Panc1 (cell line): ENCODE measurements around the gene ZNF256.

ENCODE experiments used
- TCF7L2 ChIP-seq: IDR thresholded peaks from 2 replicates; pipeline ENCODE4 v1.6.1; 2011; ENCODE audit warnings: mild to moderate bottlenecking, low read depth, low read length, inconsistent platforms
- TF ChIP-seq, protein P1 (sequence below): fragments of 450-650 bp; IDR thresholded peaks from 2 replicates; pipeline ENCODE4 v1.5.1; 2017; ENCODE audit warnings: mild to moderate bottlenecking
- TF ChIP-seq, protein P2 (sequence below), 2 experiments: IDR thresholded peaks; 2 replicates each; pipeline ENCODE4 v1.6.1; 2011 to 2012; ENCODE audit warnings: low read depth in 2 of 2, control low read depth in 1 of 2, low read length in 1 of 2, mild to moderate bottlenecking in 1 of 2, moderate library complexity in 1 of 2; ENCODE audit not compliant: insufficient read depth in 1 of 2

DNA sequence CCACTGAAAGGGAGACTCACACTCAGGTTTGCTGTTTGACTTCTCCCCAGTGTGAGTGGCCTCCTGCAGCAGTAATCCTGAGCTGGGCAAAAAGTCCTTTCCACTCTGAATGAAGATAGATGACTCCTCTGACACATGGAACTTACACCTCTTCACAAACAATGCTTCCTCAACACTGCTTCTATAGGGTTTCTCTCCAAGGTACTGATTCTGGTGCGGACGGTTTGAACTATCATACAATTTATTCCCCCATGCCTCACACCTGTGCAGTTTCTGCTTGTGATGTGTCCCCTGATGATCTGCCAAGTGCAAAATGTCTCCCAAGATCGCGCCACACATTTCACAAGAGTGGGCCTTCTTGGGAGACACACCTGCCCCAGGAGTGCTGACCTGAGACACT, 19.9 kb downstream of the ZNF256 start:
- TF ChIP-seq, protein P1, sequence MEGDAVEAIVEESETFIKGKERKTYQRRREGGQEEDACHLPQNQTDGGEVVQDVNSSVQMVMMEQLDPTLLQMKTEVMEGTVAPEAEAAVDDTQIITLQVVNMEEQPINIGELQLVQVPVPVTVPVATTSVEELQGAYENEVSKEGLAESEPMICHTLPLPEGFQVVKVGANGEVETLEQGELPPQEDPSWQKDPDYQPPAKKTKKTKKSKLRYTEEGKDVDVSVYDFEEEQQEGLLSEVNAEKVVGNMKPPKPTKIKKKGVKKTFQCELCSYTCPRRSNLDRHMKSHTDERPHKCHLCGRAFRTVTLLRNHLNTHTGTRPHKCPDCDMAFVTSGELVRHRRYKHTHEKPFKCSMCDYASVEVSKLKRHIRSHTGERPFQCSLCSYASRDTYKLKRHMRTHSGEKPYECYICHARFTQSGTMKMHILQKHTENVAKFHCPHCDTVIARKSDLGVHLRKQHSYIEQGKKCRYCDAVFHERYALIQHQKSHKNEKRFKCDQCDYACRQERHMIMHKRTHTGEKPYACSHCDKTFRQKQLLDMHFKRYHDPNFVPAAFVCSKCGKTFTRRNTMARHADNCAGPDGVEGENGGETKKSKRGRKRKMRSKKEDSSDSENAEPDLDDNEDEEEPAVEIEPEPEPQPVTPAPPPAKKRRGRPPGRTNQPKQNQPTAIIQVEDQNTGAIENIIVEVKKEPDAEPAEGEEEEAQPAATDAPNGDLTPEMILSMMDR: no peak
- TF ChIP-seq TCF7L2: no peak
- TF ChIP-seq, protein P2, sequence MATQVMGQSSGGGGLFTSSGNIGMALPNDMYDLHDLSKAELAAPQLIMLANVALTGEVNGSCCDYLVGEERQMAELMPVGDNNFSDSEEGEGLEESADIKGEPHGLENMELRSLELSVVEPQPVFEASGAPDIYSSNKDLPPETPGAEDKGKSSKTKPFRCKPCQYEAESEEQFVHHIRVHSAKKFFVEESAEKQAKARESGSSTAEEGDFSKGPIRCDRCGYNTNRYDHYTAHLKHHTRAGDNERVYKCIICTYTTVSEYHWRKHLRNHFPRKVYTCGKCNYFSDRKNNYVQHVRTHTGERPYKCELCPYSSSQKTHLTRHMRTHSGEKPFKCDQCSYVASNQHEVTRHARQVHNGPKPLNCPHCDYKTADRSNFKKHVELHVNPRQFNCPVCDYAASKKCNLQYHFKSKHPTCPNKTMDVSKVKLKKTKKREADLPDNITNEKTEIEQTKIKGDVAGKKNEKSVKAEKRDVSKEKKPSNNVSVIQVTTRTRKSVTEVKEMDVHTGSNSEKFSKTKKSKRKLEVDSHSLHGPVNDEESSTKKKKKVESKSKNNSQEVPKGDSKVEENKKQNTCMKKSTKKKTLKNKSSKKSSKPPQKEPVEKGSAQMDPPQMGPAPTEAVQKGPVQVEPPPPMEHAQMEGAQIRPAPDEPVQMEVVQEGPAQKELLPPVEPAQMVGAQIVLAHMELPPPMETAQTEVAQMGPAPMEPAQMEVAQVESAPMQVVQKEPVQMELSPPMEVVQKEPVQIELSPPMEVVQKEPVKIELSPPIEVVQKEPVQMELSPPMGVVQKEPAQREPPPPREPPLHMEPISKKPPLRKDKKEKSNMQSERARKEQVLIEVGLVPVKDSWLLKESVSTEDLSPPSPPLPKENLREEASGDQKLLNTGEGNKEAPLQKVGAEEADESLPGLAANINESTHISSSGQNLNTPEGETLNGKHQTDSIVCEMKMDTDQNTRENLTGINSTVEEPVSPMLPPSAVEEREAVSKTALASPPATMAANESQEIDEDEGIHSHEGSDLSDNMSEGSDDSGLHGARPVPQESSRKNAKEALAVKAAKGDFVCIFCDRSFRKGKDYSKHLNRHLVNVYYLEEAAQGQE (IDR thresholded peaks at IDR 0.05; ENCODE audit: insufficient read depth in 1 of 2, low read depth in 2 of 2, low read length in 1 of 2): peak in 1 of 2 experiments; percentile 59; a peak in 1 of 4 replicates
